ENCODE measurements around the gene RASSF5.

DNA sequence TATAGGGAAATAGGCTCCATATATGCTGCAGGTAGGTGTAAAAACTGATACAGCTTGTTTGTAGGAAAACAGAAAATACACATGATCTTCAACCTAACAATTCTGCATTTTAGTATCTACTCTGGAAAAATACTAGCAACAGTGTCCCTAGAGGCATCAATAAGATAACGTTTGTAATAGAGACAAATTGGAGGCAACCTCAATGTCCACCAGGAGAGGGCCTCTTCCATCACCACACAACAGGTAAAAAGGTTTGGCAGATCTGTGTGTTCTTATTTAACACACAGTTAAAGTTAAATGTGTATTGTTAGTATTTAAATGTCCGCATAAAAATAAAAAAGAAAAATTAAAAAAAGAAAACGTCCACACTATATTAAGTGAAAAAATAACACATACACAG is 99.5 kb downstream of the RASSF5 start:
- TF ChIP-seq, protein P1, sequence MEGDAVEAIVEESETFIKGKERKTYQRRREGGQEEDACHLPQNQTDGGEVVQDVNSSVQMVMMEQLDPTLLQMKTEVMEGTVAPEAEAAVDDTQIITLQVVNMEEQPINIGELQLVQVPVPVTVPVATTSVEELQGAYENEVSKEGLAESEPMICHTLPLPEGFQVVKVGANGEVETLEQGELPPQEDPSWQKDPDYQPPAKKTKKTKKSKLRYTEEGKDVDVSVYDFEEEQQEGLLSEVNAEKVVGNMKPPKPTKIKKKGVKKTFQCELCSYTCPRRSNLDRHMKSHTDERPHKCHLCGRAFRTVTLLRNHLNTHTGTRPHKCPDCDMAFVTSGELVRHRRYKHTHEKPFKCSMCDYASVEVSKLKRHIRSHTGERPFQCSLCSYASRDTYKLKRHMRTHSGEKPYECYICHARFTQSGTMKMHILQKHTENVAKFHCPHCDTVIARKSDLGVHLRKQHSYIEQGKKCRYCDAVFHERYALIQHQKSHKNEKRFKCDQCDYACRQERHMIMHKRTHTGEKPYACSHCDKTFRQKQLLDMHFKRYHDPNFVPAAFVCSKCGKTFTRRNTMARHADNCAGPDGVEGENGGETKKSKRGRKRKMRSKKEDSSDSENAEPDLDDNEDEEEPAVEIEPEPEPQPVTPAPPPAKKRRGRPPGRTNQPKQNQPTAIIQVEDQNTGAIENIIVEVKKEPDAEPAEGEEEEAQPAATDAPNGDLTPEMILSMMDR (IDR thresholded peaks at IDR 0.05) = peak in 4 of 5 experiments; percentile 17 to 40 (median 23)
- no peak for TF ChIP-seq POLR2A (IDR thresholded peaks at IDR 0.05)
- TF ChIP-seq EP300 (IDR thresholded peaks at IDR 0.05; ENCODE audit: low read depth) = no peak

Measured in transverse colon (tissue), 3 donors.